GM15510 (cell line): ENCODE measurements around the gene CXCL12.

Experiments
- POLR2A ChIP-seq: IDR thresholded peaks from 3 replicates; pipeline ENCODE4 v1.6.1; 2011; ENCODE audit warnings: borderline replicate concordance; ENCODE audit not compliant: insufficient read length; ENCODE audit errors: extremely low read depth

Gene CXCL12

DNA sequence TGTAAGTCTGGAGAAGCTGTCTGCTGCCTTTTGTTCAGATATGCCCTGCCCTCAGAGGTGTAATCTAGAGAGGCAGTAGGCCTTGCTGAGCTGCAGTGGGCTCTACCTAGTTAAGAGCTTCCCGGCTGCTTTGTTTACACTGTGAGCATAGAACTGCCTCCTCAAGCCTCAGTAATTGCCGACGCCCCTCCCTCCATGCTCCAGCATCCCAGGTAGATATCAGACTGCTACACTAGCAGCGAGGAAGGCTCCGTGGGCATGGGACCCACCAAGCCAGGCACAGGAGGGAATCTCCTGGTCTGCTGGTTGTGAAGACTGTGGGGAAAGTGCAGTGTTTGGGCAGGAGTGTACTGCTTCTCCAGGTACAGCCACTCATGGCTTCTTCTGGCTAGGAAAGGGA is 26.4 kb upstream of the CXCL12 start:
- TF ChIP-seq POLR2A, result no peak

DNA sequence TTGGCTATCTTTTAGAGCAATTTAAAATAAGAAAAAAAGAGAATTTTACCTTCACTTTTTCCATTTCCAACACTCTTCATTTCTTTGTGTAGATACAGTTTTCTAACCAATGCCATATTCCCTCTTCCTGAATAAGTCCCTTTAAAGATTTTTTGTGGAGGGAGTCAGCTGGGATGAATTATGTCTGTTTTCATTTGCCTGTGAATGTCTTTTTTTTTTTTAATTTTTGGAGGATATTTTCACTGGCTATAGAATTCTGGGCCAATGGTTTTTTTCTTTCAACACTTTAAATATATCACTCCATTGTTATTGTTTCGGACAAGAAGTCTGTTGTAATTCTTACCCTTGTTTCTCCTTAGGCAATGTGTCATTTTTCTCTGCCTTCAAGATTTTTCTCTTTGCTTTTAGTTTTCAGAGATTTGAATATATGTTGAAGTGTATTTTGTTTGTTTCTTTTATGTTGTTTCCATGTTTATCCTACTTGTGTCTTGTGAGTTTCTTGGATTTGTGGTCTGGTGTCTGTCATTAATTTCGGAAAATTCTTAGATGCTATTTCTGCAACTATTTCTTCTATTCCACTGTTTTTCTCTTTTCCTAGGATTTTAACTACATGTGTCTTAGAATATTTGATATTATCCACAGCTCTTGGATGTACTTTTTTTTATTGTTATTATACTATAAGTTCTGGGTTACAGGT is 20.0 kb upstream of the CXCL12 start:
- no peak for TF ChIP-seq POLR2A

DNA sequence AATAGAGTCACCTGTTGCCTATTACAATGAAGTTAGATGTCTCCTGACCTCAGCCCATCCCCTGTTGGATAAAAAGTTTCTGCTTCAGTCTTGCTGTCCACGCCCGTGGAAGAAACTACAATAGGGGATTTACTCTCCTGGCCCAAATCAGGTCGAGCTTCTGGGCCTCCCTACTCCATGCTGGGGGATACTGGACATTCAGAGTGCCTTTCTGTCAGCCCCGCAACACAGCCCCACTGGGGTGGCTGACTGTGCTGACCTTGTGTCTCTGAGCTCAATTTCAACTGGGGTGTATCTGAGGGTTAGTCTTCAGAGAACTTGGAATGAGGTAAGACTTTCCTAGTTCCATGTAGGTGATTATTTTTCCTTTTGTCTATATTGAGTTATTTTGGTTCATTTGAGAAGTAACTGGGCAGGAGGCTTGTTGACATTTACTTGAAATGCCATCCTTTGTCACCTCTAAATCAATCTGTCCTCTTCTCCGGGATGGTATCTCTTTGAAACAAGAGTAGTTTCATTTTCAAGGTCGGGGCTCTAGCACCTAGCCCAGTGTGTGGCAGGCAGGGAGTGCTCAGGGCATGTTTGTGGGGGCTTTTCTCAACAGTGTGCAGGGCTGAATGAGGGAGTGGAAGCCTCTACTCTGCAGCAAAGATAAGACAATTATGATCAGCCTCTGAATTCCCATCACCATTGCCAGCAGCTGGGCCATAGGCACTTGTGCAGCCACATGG is 17.7 kb upstream of the CXCL12 start:
- no peak for TF ChIP-seq POLR2A

DNA sequence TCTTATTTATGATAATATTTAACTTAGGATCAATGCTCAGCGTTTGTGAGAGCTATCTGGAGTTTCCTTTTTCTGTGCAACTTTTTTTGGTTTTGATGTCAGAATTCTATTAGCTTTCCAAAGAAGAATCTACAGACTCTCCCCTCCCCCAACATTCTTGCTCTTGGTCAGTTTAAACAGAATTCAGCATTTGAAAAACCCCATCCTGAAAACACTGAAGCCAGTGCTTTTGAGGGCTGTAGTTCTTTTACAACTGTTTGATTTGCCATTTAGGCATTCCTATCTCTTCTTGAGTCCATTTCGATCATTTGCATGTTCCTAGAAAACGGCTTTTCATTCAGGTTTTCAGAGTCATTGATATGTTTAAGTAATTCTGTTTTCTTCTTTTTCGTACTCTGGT is 15.6 kb upstream of the CXCL12 start:
- no peak for TF ChIP-seq POLR2A

DNA sequence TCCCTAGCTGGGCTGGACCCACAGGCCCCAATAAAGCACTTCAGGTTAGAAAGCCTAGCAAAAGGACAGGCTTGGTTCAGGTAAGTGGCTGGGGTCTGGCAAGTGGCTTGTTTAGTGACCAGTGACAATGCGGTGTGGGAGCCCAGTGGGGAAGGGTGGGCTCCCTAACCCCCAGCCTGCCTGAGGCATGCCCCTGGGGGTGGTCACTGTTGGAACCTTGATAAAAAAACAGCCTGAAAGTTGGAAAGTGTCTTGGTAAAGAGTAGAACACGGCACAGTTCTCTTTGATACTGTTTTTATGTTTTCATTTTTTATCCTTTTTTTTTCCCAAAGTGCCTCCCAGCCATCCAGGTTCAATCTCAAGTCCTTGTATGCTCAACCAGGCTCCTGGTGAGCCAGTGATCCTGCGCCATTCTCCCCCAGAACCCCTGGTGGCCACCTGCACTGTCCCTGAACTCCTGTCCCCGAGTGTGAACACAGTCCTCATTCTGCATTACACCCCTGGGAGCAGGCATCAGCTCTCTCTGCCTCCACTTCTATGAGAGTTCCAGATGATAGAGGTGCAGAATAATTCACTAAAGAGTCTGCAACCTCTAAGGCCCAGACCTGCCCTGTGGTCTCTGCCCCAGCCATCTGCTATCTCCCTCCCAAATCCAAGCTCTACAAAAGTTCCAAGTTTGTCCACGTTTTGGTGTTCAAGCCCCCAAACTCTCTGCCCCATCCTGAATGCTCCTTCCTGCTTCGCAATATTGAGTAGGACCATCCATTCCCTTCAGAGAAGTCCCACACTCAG is 15.0 kb upstream of the CXCL12 start:
- no peak for TF ChIP-seq POLR2A

DNA sequence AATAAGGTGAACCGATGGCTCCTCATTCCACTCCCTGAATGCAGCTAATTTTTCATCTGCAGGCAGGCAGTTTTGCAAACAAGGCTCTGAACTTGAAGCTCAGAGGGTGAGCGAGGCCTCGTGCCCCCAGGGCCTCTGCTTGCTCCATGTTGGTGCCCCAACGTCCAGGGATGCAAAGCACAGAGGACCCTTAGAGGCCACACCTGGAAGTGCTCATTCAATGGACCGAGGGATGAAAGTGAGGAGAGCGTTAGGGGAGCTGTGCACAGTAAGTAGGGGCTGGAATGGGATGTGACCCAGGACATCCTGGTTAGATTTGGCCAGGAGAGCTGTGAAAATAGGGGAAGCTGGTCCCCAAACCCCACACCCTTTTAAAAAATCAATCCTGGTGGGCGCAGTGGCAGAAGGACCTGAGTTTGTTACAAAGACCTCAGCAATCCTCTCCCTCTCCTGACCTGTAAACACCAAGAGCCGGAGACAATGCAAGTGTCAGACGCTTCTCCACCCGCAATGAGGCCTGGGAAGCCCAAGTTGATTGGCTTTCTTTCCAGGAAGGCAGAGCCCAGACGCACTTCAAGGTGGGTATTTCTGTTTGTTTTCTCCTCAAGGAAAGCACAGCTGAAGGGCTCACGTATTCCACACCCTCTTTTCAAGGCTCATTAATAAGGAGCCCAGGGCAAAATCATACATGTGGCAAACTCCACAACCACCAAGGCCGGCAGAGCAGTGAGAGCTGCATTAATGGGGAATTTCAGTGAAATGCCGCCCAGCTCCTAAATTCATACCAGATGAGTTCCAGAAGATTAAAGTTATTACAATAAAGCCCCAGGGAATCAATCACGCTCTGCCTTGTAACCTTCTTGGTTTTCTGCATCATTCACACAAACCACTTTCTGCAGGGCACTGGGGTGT is 14.1 kb upstream of the CXCL12 start:
- no peak for TF ChIP-seq POLR2A

DNA sequence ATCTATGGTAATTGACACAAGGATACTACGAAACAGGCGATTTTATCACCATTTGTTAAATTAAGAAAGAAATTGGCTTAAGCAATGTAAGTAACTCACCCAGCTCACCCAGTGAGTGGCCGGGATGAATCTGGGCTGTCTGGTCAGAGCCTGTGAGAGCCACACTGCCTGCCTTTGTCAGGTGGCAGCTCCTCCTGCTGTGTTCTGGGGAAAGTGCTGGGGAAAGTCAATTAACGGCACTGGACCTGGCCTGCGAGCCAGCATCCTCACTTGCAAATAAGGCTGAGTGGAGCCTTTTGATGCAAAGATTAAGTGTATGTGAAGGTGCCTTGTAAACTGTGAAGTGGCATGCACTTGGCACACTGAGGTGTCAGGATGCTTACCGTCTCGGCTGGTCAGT is 13.4 kb upstream of the CXCL12 start:
- TF ChIP-seq POLR2A, result no peak

DNA sequence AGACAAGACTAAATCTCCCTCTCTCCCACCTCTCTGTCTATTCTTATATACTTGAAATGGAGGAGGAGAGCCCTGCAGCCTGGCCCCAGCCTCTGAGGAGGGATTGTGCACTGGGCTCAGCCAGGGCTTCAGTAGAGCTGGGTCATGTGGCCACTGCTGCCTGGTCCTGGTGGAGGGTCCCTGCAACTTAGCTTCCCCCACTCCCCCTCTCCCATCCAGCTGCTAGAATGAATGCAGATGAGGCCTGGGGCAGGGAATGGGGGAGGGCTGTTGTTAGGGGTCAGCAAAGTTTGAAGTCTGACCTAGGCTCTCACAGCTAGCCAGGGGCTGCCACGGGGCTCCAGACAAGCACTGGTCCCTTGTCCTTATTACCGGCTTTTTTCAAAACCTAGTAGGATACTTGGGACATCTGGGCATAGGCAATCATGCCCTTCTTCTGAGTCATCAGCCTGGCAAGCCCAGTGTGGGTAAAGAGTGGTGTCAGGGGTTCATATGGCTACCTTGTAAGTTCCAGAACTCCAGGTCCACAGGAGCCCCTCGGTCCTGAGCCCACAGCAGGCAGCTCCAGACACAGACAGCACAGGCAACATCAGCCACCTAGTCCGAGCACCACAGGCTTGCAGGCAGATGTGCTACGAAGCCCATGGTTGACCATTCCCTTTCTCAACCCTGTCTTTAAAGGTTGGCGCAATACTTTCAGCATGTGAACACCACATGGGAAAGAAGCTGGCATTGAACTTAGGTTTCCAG is 12.8 kb upstream of the CXCL12 start:
- no peak for TF ChIP-seq POLR2A

DNA sequence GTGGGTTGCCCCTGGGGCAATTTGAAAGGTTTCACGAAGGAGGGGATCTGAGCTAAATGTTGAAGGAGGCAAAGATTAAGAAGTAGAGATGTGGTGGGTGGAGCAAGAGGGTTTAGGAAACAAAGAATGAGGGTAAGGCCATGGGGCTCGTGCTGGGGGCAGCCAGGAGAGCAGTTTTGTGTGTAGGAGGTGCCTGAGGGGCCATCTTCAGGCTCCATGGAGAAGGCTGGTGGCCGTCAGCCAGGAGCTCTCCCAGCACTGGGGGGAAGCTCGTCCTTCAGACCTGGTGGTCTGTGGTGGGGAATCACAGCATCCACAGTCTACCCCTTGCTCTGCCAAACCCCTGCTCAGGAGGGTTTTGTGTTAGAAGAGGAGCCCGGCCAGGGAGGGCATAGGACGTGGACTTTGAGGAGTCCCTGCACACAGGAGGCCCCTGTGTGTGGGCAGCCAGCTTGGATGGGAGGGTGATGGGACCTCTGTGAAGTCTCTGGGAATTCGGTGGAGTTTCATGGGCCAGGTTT is 11.8 kb upstream of the CXCL12 start:
- no peak for TF ChIP-seq POLR2A

DNA sequence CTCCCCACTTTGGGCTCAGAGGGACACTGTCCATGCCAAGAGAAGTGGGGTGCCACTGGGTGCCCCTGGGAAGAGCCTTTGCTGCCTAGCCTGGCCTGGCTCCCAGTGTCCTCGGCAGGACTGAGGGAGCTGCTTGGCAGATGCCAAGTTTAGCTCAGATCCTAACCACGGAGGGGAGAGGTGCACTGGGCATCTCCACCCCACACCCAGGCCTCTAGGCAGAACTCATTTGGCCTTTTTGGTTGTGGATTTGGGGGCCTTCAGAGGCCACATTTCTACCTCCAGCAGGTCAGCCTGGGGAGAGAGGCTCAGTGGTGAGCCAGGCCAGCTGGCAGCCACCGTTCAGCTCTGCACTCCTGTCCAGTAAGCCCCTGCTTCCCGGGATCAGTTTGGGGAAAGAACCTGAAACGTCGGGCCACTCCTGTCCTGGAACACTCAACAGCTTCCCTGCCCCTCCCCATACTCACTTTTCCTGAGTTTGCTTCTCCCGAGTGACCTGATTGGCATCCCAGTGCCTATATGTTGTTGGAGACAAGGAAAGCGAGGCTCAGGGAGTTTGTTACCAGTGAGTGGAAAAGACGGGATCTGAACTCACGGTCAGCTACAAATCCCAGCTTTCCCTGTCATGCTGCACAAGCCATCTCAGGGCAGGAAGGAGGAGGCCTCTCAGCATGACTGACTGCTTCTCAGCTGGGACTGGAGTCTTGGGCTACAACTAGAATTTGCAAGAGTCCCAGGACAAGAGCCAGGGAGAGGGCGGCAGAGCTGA is 11.2 kb upstream of the CXCL12 start:
- no peak for TF ChIP-seq POLR2A

DNA sequence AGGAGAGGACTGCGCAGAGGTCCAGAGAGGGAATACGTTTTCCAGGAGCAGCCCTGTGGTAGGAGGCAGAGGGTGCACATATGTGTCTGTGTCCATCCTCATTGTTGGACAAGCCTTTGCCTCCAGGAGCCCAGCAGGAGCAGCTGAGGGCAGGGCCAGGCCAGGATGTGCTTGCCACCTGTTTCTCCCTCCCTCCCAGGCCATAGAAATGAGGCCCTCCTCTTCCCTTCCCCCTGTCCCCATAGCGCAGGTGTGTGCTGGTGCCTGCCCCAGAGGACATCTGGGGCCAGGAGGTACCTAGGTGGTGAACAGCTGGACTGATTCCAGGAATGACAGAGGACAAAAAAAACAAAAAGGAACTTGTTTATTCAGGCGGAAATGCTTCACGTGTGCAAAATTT is 10.5 kb upstream of the CXCL12 start:
- no peak for TF ChIP-seq POLR2A

DNA sequence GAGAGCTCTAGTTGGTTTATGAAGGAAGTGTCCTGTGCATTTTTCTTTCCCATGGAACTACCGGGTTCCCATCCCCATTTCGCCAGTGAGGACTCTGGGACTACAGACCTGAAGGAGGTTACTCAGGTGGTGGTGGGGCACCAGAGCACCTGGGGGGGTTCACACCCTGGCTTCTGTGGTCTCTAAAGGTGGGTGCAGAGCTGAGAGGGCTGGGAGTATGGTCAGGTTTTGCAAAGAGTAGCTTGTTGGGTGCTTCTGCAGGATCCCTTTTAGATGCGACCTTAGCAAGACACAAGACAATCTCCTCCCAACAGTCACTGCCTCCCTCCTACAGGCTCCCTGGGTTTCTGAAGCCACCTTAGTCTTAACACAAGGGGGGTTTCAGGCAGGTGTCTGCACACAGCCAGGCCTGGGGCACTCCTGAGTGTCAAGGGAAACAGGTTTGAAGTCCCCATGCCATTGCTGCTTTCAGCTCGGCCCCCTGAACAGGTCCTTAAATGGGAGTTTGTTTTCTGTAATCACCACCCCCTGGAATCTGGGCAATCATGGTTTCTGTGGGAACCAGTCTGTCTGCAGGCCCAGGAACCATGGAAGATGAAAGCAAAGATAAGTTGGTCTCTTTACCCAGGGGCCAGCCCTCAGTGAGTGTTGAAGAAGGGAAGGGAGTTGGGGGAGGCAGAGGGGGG is 9.9 kb upstream of the CXCL12 start:
- TF ChIP-seq POLR2A, result no peak

DNA sequence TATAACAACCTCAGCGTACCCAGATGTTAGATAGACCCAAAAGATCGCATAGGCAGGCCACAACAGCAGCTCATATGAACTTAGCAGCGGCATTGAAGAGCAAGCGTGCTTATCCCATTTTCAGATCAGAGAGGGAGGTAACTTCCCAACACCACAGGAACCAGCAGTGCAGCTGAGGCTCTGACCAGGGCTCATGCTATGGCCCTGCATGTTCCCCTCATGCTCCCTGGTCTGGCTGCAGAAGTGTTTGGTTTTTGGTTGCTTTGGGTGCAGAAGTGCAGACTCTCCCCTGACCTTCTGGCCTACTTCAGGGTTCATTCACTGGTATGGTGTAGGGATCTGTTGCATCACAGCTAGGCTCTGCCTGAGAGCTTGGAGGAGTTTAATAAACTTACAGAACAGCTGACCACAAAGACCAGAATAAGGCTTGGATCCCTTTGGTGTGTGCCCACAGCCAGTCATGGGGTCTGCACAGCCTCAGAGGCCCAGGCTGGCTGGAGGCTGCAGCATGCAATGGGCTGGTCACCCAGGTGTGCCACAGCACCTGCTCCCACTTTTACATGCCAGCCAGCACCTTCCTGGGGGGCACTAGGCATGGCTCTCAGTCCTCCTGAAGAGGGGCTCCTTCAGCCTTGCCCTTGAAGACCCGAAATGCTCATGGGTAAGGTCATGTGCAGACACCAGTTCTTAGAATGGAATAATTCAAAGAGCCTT is 9.1 kb upstream of the CXCL12 start:
- TF ChIP-seq POLR2A, result no peak
